WTC11 (cell line): ENCODE results near the gene SAC3D1. TPM values are rescaled to one million over a fixed set of nuclear protein-coding genes. Genes with fewer than 3 reads are reported as not detected.

ENCODE experiments used
- ATAC-seq: fragments of 200-7000 bp; cut with Tn5 transposase; 2 replicates; pipeline ENCODE4 v1.10.0; 2021; ENCODE audit warnings: mild to moderate bottlenecking, moderate library complexity
- CTCF ChIA-PET: fragments of 300-600 bp; sonication (Branson Sonifier 250); formaldehyde crosslinking; loops from one replicate; lab custom pipeline; 2021; ENCODE audit warnings: antibody characterized with exemption; lab: Charles Lee
- POLR2A ChIA-PET: fragments of 350-600 bp; sonication (Branson Sonifier 250); formaldehyde crosslinking; loops from one replicate; lab custom pipeline; 2021; ENCODE audit warnings: antibody characterized with exemption; lab: Charles Lee
- DNase-seq: peaks from one replicate; pipeline ENCODE4 v3.0.0; 2021; ENCODE audit warnings: low spot score
- H3K27ac Mint-ChIP-seq: 2 replicates; pipeline ENCODE4 v1.8.0; 2021; ENCODE audit warnings: mixed read lengths
- H3K27me3 Mint-ChIP-seq: 2 replicates; pipeline ENCODE4 v1.8.0; 2021; ENCODE audit warnings: low read depth, mild to moderate bottlenecking, moderate library complexity, mixed read lengths
- H3K36me3 Mint-ChIP-seq: 2 replicates; pipeline ENCODE4 v1.8.0; 2021; ENCODE audit warnings: mixed read lengths
- H3K4me1 Mint-ChIP-seq: 2 replicates; pipeline ENCODE4 v1.8.0; 2022; ENCODE audit warnings: mixed read lengths
- H3K4me3 Mint-ChIP-seq: 2 replicates; pipeline ENCODE4 v1.8.0; 2021; ENCODE audit warnings: mild to moderate bottlenecking, moderate library complexity, mixed read lengths
- H3K9me3 Mint-ChIP-seq: 2 replicates; pipeline ENCODE4 v1.8.0; 2021; ENCODE audit warnings: mixed read lengths
- CBFB ChIP-seq: sonication (generic); formaldehyde crosslinking; IDR thresholded peaks from 2 replicates; pipeline ENCODE4 v1.8.1; 2022; ENCODE audit warnings: mild to moderate bottlenecking, low read depth, missing genetic modification reagents
- EMX1 ChIP-seq: fragments of 250-450 bp; sonication (Bioruptor Pico); IDR thresholded peaks from 2 replicates; pipeline ENCODE4 v1.8.0; 2021; ENCODE audit warnings: mild to moderate bottlenecking
- ESRRA ChIP-seq: sonication (generic); formaldehyde crosslinking; IDR thresholded peaks from 2 replicates; pipeline ENCODE4 v1.8.1; 2022; ENCODE audit warnings: mild to moderate bottlenecking, missing genetic modification reagents, borderline replicate concordance
- ETV6 ChIP-seq: sonication (generic); formaldehyde crosslinking; IDR thresholded peaks from 2 replicates; pipeline ENCODE4 v1.8.1; 2022; ENCODE audit warnings: mild to moderate bottlenecking, missing genetic modification reagents
- HMGXB4 ChIP-seq: sonication (generic); formaldehyde crosslinking; IDR thresholded peaks from 2 replicates; pipeline ENCODE4 v1.8.1; 2023; ENCODE audit warnings: mild to moderate bottlenecking, moderate library complexity, missing genetic modification reagents
- JAZF1 ChIP-seq: fragments of 250-450 bp; sonication (Bioruptor Pico); IDR thresholded peaks from 2 replicates; pipeline ENCODE4 v1.9.0; 2021; ENCODE audit warnings: moderate library complexity, mild to moderate bottlenecking, inconsistent platforms
- KAT7 ChIP-seq: sonication (generic); formaldehyde crosslinking; IDR thresholded peaks from 2 replicates; pipeline ENCODE4 v1.8.1; 2023; ENCODE audit warnings: missing genetic modification reagents, mild to moderate bottlenecking, borderline replicate concordance
- MXD4 ChIP-seq: fragments of 250-450 bp; sonication (Bioruptor Pico); IDR thresholded peaks from 2 replicates; pipeline ENCODE4 v1.8.0; 2021; ENCODE audit warnings: mild to moderate bottlenecking, moderate library complexity, borderline replicate concordance
- MYBL2 ChIP-seq: sonication (generic); formaldehyde crosslinking; IDR thresholded peaks from 2 replicates; pipeline ENCODE4 v1.8.1; 2023; ENCODE audit warnings: mild to moderate bottlenecking, moderate library complexity, missing genetic modification reagents
- NFATC4 ChIP-seq: fragments of 250-450 bp; sonication (Bioruptor Pico); IDR thresholded peaks from 2 replicates; pipeline ENCODE4 v1.9.0; 2021; ENCODE audit warnings: mild to moderate bottlenecking
- PRDM15 ChIP-seq: sonication (generic); formaldehyde crosslinking; IDR thresholded peaks from 2 replicates; pipeline ENCODE4 v1.8.0; 2022; ENCODE audit warnings: missing genetic modification reagents
- PRRX2 ChIP-seq: fragments of 250-450 bp; sonication (Bioruptor Pico); IDR thresholded peaks from 2 replicates; pipeline ENCODE4 v1.8.0; 2021; ENCODE audit warnings: mild to moderate bottlenecking
- SMAD4 ChIP-seq: sonication (generic); formaldehyde crosslinking; IDR thresholded peaks from 2 replicates; pipeline ENCODE4 v1.8.0; 2022; ENCODE audit warnings: mild to moderate bottlenecking, missing genetic modification reagents
- TCF7 ChIP-seq: sonication (generic); formaldehyde crosslinking; IDR thresholded peaks from 2 replicates; pipeline ENCODE4 v1.8.0; 2022; ENCODE audit warnings: mild to moderate bottlenecking, low read depth, missing genetic modification reagents, moderate library complexity
- ZBTB21 ChIP-seq: sonication (generic); formaldehyde crosslinking; IDR thresholded peaks from 2 replicates; pipeline ENCODE4 v1.8.1; 2023; ENCODE audit warnings: mild to moderate bottlenecking, missing genetic modification reagents, borderline replicate concordance
- ZNF232 ChIP-seq: sonication (generic); formaldehyde crosslinking; IDR thresholded peaks from 2 replicates; pipeline ENCODE4 v1.8.0; 2022; ENCODE audit warnings: mild to moderate bottlenecking, missing genetic modification reagents
- ZNF263 ChIP-seq: sonication (generic); formaldehyde crosslinking; IDR thresholded peaks from 2 replicates; pipeline ENCODE4 v1.8.1; 2022; ENCODE audit warnings: low read depth, mild to moderate bottlenecking, moderate library complexity, missing genetic modification reagents
- ZNF396 ChIP-seq: fragments of 250-450 bp; sonication (Bioruptor Pico); IDR thresholded peaks from 2 replicates; pipeline ENCODE4 v1.8.0; 2021; ENCODE audit warnings: mild to moderate bottlenecking, moderate library complexity, borderline replicate concordance
- ZNF425 ChIP-seq: fragments of 250-450 bp; sonication (Bioruptor Pico); conservative IDR thresholded peaks from 2 replicates; pipeline ENCODE4 v1.9.0; 2021; ENCODE audit warnings: mild to moderate bottlenecking
- ZSCAN18 ChIP-seq: fragments of 250-450 bp; sonication (Bioruptor Pico); IDR thresholded peaks from 2 replicates; pipeline ENCODE4 v2.1.2; 2022; ENCODE audit warnings: mild to moderate bottlenecking, moderate library complexity
- total RNA-seq: library from RNA; stranded (reverse); gene quantifications from 3 replicates; pipeline ENCODE4 v1.2.3, GENCODE V29; 2021
- TF ChIP-seq, protein P1 (sequence below): fragments of 250-450 bp; sonication (Bioruptor Pico); IDR thresholded peaks from 2 replicates; pipeline ENCODE4 v1.9.0; 2021; ENCODE audit warnings: mild to moderate bottlenecking, borderline replicate concordance

Gene SAC3D1
- total RNA-seq, 1 experiment from 2014 or later: 26.2 TPM

- TF ChIP-seq HMGXB4 (CRISPR knock-in tag) (no peak), ZSCAN18 (CRISPR knock-in tag) (no peak), ZNF396 (CRISPR knock-in tag) (no peak), MYBL2 (CRISPR knock-in tag) (no peak), EMX1 (CRISPR knock-in tag) (no peak), TCF7 (no peak), KAT7 (no peak), ZNF232 (CRISPR knock-in tag) (no peak), ZNF425 (CRISPR knock-in tag) (no peak), SMAD4 (CRISPR knock-in tag) (no peak)
Measured at GRCh38 chr11:65032216-65032615, 8.8 kb upstream of the SAC3D1 start (continued).

DNA sequence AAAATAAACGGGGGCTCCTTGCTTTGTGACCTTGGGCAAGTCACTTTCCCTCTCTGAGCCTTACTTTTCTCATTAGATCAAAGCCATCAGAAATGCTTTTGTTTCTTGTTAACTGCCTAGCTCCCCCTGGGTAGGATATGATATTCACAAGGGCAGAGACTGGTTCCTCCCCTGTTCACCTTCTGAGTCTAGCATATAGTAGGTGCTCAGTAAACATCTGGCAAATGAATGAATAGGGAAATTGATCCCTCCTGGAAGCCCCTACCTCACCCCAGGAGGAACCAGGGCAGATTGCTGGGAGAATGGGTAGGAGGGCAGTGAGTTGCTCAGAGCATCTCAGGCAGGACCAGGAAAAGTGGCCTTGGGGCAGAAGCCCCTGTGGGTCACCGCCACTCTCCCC is 6.6 kb upstream of the SAC3D1 start:
- ChIA-PET POLR2A (no interaction called here), CTCF (interaction anchor here (0.9 kb wide), 1 partner anchor 20 kb away, joined by 5 read pairs; the partner anchor contains the start of gene ARL2)
- DNase-seq: no peak
- TF ChIP-seq NFATC4 (no peak), MXD4 (CRISPR knock-in tag) (no peak), CBFB (CRISPR knock-in tag) (no peak), TCF7 (no peak), PRRX2 (CRISPR knock-in tag) (no peak), PRDM15 (CRISPR knock-in tag) (no peak), ETV6 (CRISPR knock-in tag) (no peak), ZNF396 (CRISPR knock-in tag) (no peak), JAZF1 (no peak), ZBTB21 (CRISPR knock-in tag) (no peak), EMX1 (CRISPR knock-in tag) (no peak), ESRRA (CRISPR knock-in tag) (no peak), ZNF263 (CRISPR knock-in tag) (no peak)
- TF ChIP-seq, protein P1, sequence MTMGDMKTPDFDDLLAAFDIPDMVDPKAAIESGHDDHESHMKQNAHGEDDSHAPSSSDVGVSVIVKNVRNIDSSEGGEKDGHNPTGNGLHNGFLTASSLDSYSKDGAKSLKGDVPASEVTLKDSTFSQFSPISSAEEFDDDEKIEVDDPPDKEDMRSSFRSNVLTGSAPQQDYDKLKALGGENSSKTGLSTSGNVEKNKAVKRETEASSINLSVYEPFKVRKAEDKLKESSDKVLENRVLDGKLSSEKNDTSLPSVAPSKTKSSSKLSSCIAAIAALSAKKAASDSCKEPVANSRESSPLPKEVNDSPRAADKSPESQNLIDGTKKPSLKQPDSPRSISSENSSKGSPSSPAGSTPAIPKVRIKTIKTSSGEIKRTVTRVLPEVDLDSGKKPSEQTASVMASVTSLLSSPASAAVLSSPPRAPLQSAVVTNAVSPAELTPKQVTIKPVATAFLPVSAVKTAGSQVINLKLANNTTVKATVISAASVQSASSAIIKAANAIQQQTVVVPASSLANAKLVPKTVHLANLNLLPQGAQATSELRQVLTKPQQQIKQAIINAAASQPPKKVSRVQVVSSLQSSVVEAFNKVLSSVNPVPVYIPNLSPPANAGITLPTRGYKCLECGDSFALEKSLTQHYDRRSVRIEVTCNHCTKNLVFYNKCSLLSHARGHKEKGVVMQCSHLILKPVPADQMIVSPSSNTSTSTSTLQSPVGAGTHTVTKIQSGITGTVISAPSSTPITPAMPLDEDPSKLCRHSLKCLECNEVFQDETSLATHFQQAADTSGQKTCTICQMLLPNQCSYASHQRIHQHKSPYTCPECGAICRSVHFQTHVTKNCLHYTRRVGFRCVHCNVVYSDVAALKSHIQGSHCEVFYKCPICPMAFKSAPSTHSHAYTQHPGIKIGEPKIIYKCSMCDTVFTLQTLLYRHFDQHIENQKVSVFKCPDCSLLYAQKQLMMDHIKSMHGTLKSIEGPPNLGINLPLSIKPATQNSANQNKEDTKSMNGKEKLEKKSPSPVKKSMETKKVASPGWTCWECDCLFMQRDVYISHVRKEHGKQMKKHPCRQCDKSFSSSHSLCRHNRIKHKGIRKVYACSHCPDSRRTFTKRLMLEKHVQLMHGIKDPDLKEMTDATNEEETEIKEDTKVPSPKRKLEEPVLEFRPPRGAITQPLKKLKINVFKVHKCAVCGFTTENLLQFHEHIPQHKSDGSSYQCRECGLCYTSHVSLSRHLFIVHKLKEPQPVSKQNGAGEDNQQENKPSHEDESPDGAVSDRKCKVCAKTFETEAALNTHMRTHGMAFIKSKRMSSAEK (CRISPR knock-in tag): no peak
- H3K9me3 Mint-ChIP-seq: no peaks in the 10 kb centered on the region
- H3K27ac Mint-ChIP-seq: no peak overlapping the region
- H3K27me3 Mint-ChIP-seq: no peaks in the 10 kb centered on the region
- no peaks in the 10 kb centered on the region for H3K4me1 Mint-ChIP-seq
- no peak overlapping the region for H3K4me3 Mint-ChIP-seq
- H3K36me3 Mint-ChIP-seq: no peaks in the 10 kb centered on the region
- ATAC-seq: no peak
